ENCODE measurements around the gene KAT2A. TPM values are rescaled to one million over a fixed set of nuclear protein-coding genes. Genes with fewer than 3 reads are reported as not detected.

KAT2A gene
- total RNA-seq, 3 donors from 2014 or later (not counting 1 experiment from before 2014, with no cell fraction given), result 29.6 to 32.8 (median 29.9) TPM

- no peaks in the 10 kb centered on the region for H3K27me3 Mint-ChIP-seq (ENCODE audit: low read depth in 2 of 2)
- H3K27ac ChIP-seq (ENCODE audit: low read length), result peak overlapping the region; percentile 2
- H3K4me3 ChIP-seq (ENCODE audit: low read length), result no peak overlapping the region
- H3K27me3 ChIP-seq (ENCODE audit: control insufficient read depth, insufficient read depth, low read length), result no peaks in the 10 kb centered on the region
- TF ChIP-seq, protein P1, sequence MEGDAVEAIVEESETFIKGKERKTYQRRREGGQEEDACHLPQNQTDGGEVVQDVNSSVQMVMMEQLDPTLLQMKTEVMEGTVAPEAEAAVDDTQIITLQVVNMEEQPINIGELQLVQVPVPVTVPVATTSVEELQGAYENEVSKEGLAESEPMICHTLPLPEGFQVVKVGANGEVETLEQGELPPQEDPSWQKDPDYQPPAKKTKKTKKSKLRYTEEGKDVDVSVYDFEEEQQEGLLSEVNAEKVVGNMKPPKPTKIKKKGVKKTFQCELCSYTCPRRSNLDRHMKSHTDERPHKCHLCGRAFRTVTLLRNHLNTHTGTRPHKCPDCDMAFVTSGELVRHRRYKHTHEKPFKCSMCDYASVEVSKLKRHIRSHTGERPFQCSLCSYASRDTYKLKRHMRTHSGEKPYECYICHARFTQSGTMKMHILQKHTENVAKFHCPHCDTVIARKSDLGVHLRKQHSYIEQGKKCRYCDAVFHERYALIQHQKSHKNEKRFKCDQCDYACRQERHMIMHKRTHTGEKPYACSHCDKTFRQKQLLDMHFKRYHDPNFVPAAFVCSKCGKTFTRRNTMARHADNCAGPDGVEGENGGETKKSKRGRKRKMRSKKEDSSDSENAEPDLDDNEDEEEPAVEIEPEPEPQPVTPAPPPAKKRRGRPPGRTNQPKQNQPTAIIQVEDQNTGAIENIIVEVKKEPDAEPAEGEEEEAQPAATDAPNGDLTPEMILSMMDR (IDR thresholded peaks at IDR 0.05), result no peak
- DNase-seq, result peak in 1 of 2 donors; percentile 68
- H3K36me3 Mint-ChIP-seq, result no peaks in the 10 kb centered on the region
- intact Hi-C loops (cut with micrococcal nuclease), result no loop called here
- H3K9me3 Mint-ChIP-seq, result no peaks in the 10 kb centered on the region
- H3K9me3 ChIP-seq (ENCODE audit: control insufficient read depth, insufficient read depth, low read length), result no peaks in the 10 kb centered on the region
- peak; percentile 26 to 39 (median 27) for ATAC-seq
- peak overlapping the region; percentile 81 to 89 for H3K27ac Mint-ChIP-seq
- H3K4me3 Mint-ChIP-seq, result no peak overlapping the region
- H3K4me1 ChIP-seq (ENCODE audit: control insufficient read depth, insufficient read depth, low read length), result peaks cover 38% of the 10 kb centered on the region
- peaks cover 34% of the 10 kb centered on the region for H3K36me3 ChIP-seq (ENCODE audit: control insufficient read depth, insufficient read depth, low read length)
- H3K4me1 Mint-ChIP-seq, result peaks cover 48 to 65% of the 10 kb centered on the region in 2 donors
- WGBS (ENCODE audit: insufficient coverage), result 31% methylated on average over 4 of the region's 4 CpGs
Measured at GRCh38 chr17:42133461-42134041, 12.4 kb upstream of the KAT2A start.

- Mint-ChIP-seq H3K27ac (peak overlapping the region; percentile 81 to 89), H3K4me1 (peaks cover 48 to 62% of the 10 kb centered on the region in 2 donors), H3K36me3 (no peaks in the 10 kb centered on the region), H3K9me3 (no peaks in the 10 kb centered on the region), H3K4me3 (peak overlapping the region; percentile 14), H3K27me3 (ENCODE audit: low read depth in 2 of 2) (no peaks in the 10 kb centered on the region)
- Histone ChIP-seq H3K27me3 (ENCODE audit: control insufficient read depth, insufficient read depth, low read length) (no peaks in the 10 kb centered on the region), H3K4me3 (ENCODE audit: low read length) (no peak overlapping the region), H3K4me1 (ENCODE audit: control insufficient read depth, insufficient read depth, low read length) (peaks cover 38% of the 10 kb centered on the region), H3K36me3 (ENCODE audit: control insufficient read depth, insufficient read depth, low read length) (peaks cover 40% of the 10 kb centered on the region), H3K9me3 (ENCODE audit: control insufficient read depth, insufficient read depth, low read length) (no peaks in the 10 kb centered on the region), H3K27ac (ENCODE audit: low read length) (peak overlapping the region; percentile 2)
- ATAC-seq, result peak; percentile 53 to 79 (median 73)
- intact Hi-C loops (cut with micrococcal nuclease), result no loop called here
- WGBS (ENCODE audit: insufficient coverage), result 8% methylated on average over 3 of the region's 3 CpGs
- TF ChIP-seq, protein P1 (IDR thresholded peaks at IDR 0.05), result no peak
- DNase-seq, result peak in 1 of 2 donors; percentile 28
Measured at GRCh38 chr17:42132941-42133340, 11.8 kb upstream of the KAT2A start.

GRCh38 chr17:42131981-42132432 is 10.8 kb upstream of the KAT2A start:
- Histone ChIP-seq H3K4me3 (ENCODE audit: low read length) (no peak overlapping the region), H3K4me1 (ENCODE audit: control insufficient read depth, insufficient read depth, low read length) (peaks cover 38% of the 10 kb centered on the region), H3K36me3 (ENCODE audit: control insufficient read depth, insufficient read depth, low read length) (peaks cover 50% of the 10 kb centered on the region), H3K9me3 (ENCODE audit: control insufficient read depth, insufficient read depth, low read length) (no peaks in the 10 kb centered on the region), H3K27ac (ENCODE audit: low read length) (no peak overlapping the region), H3K27me3 (ENCODE audit: control insufficient read depth, insufficient read depth, low read length) (no peaks in the 10 kb centered on the region)
- DNase-seq (no peak), ATAC-seq (no peak)
- H3K36me3 Mint-ChIP-seq, result peaks cover 6% of the 10 kb centered on the region
- peaks cover 48 to 56% of the 10 kb centered on the region in 2 donors for H3K4me1 Mint-ChIP-seq
- H3K27me3 Mint-ChIP-seq (ENCODE audit: low read depth in 2 of 2), result no peaks in the 10 kb centered on the region
- 35% methylated on average over 4 of the region's 4 CpGs for WGBS (ENCODE audit: insufficient coverage)
- no peak overlapping the region for H3K4me3 Mint-ChIP-seq
- H3K9me3 Mint-ChIP-seq, result no peaks in the 10 kb centered on the region
- TF ChIP-seq, protein P1 (IDR thresholded peaks at IDR 0.05), result no peak
- intact Hi-C loops (cut with micrococcal nuclease), result no loop called here
- no peak overlapping the region for H3K27ac Mint-ChIP-seq

DNA sequence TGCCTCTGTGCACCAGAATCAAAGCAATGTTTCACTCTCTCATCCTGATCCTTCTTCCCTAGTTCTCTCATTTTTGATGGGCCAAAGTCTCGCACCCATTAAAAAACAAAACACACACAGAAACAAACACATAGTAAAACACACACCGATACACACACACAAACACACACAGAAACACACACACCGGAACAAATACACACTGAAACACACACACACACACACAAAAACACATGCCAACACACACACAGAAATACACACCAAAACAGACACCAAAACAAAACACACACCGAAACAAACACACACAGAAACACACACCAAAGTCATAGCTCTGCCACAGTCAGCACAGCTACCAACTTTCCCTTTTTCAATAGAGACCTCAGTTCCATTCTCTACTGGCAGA is 10.1 kb upstream of the KAT2A start:
- H3K4me1 Mint-ChIP-seq, result peaks cover 44 to 53% of the 10 kb centered on the region in 2 donors
- Histone ChIP-seq H3K27ac (ENCODE audit: low read length) (no peak overlapping the region), H3K36me3 (ENCODE audit: control insufficient read depth, insufficient read depth, low read length) (peaks cover 55% of the 10 kb centered on the region), H3K27me3 (ENCODE audit: control insufficient read depth, insufficient read depth, low read length) (no peaks in the 10 kb centered on the region), H3K4me3 (ENCODE audit: low read length) (no peak overlapping the region), H3K4me1 (ENCODE audit: control insufficient read depth, insufficient read depth, low read length) (peaks cover 37% of the 10 kb centered on the region), H3K9me3 (ENCODE audit: control insufficient read depth, insufficient read depth, low read length) (no peaks in the 10 kb centered on the region)
- H3K4me3 Mint-ChIP-seq, result no peak overlapping the region
- no peaks in the 10 kb centered on the region for H3K27me3 Mint-ChIP-seq (ENCODE audit: low read depth in 2 of 2)
- H3K27ac Mint-ChIP-seq, result peak overlapping the region in 1 of 2 donors; percentile 44
- no peaks in the 10 kb centered on the region for H3K9me3 Mint-ChIP-seq
- intact Hi-C loops (cut with micrococcal nuclease), result no loop called here
- TF ChIP-seq, protein P1 (IDR thresholded peaks at IDR 0.05), result no peak
- peaks cover 7% of the 10 kb centered on the region for H3K36me3 Mint-ChIP-seq
- DNase-seq (no peak), ATAC-seq (no peak)
- 99% methylated on average over 4 of the region's 4 CpGs for WGBS (ENCODE audit: insufficient coverage)
